DMS79 treated with DMSO at 0.1 percent for 48 hours (cell line): ENCODE data around the gene DMD.
"Not testable (repeated sequence)": the region's sequence is repeated elsewhere in the genome, so short reads cannot be mapped to it uniquely, and the experiment has no call there.

ENCODE experiments used
- DNase-seq: peaks from one replicate; lab custom pipeline; 2025; lab: John Stamatoyannopoulos, UW

The DMD gene

DNA sequence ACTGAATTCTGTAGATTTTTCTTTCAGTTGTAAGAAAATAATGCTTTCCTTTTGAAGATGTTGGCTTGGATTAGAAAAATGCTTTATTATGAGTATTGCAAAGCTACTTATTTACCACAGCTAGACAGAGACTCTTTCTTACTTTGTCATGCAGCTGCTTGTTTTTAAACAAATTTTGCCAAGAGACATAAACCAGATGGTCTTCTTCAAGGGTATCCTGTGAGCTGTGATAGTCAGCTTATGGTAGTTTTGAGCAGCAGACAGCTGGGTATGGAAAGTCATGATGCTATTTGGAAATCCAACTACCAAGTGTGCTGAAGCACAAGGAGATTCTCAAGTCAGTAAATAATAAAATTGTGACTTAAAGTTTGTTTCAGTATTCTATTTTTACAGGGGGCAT, 941.5 kb downstream of the DMD start:
- no peak for DNase-seq

DNA sequence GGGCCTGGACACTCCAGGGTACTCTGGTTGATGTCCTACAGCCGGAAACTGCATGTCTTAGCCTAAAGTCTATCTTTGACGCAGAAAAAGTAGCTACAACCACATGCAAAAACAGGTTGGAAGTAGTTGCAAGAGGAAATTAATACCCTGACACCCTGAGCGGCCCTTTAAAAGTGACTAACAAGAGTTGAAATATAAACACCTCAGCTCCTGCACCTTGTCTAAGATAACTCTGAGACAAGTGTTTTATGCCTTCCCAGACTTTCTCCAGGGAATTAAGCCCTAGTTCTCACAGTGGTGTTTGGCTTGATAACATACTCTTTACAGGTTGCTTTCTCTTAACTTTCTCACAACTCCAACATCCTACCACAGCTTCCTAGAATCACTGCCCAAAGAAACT, 943.1 kb downstream of the DMD start:
- DNase-seq, result no peak

DNA sequence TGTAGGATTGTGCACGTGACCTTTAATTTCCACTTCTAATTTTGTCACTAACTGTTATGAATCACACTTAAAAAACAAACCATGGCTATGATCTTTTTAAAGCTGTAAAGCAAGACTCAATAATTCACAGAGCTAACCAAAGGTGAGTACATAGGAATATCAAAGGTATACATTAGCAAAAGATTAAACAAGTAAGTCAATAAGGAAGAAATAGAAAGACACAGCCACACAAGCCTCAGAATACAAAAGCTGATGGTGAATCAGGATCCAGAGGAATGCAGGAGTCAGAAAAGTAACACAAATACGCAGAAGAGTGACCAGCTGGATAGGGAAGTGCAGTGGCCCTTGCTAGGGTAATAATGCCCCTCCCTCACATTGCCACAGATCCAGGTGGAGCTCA, 943.6 kb downstream of the DMD start:
- no peak for DNase-seq

DNA sequence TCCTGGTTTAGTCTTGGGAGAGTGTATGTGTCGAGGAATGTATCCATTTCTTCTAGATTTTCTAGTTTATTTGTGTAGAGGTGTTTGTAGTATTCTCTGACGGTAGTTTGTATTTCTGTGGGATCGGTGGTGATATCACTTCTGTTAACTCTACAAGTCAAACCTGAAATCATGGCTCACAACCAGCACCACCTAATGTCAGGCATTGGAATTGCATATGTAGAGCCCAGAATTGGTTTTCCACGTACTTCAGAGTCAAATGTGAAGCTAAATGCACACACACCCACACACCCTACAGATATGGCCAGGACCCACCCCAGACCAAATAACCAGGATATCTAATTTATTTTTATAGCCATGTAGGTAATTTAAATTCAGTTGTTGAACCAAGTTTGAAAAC, 964.7 kb downstream of the DMD start:
- DNase-seq, result not testable (repeated sequence)

GRCh38 chrX:32195611-32196010, 1015.7 kb downstream of the DMD start:
- DNase-seq, result no peak

DNA sequence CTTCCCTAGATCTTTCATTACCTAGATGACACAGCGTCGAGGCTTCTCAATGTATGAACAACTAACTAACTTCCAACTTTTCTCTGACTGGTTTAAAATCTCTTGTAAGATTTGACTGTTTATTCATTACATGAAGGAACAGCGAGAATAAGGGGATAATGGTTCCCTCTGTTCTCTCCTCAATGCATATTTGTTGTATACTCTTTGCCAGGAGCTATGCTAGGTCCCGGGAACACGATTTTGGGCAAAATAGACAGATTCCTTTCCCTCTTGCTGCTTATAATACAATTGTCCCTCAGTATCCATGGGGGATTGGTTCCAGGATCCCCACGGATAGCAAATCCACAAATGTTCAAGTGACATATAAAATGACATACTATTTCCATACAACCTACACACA, 1020.0 kb downstream of the DMD start:
- DNase-seq, result no peak

DNA sequence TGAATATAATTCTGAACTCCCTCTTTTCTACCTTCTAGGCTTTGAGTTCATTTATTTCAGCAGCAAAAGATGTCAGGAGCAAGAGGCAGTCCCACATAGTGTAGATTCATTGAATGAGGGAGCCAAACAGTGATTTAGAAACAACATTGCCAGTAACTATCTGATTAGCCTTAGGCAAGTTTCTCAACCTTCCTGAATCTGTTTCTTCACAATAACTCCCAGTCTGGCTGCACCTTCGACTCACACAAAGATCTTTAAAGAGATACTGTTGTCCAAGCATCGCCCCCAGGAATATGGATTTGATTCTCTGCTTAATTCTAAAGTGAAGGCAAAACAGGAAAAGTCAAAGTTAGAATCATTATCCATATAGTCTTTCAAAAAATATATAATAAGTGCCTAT, 1026.2 kb downstream of the DMD start:
- no peak for DNase-seq

DNA sequence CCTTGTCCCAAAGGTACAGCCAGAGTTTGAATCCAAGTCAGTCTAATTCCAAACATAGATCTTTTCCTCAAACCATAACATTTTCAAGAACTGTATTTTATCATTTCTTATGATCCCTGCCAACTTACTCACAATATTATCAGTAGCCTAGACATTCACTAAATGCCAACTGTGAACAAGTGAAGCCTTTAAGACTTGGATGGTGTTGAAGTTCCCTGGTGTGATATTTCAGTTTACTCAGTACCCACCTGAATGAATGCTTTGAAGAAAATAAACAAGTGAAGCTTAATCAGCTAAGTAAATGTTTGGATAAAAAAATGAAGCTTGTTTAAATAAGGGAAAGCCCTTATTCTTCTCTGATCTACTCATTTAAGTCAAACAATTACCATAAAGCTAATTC, 1028.3 kb downstream of the DMD start:
- DNase-seq, result no peak

GRCh38 chrX:32176510-32176909, 1034.8 kb downstream of the DMD start:
- DNase-seq, result no peak

- no peak for DNase-seq
These were observed 1040.9 kb downstream of the DMD start for GRCh38 chrX:32170481-32170880.

DNA sequence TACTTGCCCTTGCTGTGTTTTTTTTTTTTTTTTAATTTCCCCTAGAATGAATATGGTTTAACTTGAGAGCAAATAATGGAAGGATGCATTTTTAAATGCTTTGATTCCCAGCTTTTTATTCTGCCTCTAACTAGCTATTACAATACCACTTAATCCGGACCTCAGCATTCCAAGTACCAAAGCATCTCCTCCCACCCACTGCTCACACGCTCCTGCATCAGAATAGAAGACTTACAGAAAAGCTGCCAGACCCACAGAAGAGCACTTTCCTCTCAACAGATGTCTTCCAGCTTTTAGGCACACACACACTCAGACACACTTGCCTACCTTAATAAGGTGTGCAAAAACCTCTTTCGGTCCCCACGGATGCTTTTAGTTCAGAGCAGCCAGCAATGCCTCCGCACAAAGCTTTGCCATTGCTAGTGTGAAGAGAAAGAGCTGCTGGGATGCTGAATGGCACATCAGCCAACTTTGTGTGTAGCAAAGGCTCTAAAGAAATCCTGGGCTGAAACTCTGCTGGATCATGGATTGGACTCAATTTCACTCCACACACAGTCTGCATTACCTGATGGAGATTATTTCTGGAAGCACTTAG, 1056.2 kb downstream of the DMD start:
- DNase-seq, result no peak

DNA sequence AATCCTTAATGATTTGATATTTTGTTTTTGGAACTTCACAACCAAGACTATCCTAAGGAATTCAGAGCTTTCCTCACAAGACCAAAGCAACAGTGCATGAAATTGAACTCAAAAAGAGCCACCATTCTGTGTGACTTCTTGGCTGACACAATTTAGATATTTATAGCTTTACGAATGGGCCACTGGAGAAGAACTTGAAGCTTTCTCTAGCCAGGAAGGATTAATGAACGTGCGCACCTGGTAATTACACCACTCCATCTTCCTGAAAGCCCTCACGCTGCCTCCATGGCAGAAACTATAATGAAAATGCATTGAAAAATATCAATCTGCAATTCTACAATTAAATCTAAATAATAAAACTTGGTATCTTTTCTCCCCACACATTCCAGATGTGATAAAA, 1057.8 kb downstream of the DMD start:
- no peak for DNase-seq

DNA sequence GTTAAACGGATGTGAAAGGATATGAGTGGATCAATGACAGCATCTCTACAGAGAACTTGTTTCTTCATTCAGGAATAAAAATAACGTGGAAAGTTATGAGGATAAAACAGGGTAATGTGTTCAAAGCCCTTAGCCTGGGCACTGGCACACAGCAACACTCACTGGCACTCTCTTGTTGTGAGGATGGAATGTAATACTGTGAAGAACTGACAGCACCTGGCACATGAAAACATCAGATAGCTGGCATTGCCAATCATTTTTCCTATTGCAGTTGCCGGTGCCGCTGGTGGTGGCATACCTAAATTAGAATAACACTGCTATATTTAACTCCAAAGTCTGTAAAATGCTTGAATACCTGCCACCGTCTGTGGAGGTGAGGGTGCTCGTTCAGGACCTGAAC, 1061.2 kb downstream of the DMD start:
- DNase-seq, result no peak

GRCh38 chrX:32141841-32142240, 1069.5 kb downstream of the DMD start:
- no peak for DNase-seq

- DNase-seq, result no peak
These were observed 1071.9 kb downstream of the DMD start for GRCh38 chrX:32139476-32139875.

DNA sequence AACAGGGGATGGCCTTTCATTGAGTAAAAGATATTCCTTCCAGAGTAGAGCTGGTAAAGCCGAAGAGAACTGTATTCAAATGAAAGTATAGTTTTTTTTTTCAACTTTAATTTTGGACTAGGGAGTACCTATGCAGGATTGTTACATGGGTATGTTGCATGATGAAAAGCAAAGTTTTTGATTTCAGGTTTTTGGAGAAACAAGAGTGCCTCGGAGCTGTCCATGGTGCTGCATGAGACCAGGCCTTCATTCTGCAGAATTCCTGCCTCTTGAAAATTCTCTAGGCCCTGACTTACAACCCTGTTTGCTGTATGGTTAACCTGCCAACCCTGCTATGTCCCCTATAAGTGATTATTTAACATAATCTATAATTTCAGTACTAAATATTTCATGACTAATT, 1073.8 kb downstream of the DMD start:
- DNase-seq, result no peak

GRCh38 chrX:32126997-32127396, 1084.4 kb downstream of the DMD start:
- no peak for DNase-seq

DNA sequence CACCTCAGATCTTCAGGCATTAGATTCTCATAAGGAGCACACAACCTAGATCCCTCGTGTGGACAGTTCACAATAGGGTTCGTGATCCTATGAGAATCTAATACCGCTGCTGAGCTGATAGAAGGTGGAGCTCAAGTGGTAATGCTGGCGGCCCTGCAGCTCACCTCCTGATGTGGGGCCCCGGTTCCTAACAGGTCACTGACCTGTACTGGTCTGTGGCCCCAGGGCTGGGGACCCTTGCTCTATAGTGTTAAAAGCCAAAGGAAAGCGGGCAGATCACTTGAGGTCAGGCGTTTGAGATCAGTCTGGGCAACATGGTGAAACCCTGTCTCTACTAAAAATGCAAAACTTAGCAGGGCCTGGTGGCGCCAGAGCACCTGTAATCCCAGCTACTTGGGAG, 1092.5 kb downstream of the DMD start:
- no peak for DNase-seq

- no peak for DNase-seq
These were observed 1095.3 kb downstream of the DMD start for GRCh38 chrX:32116047-32116446.

GRCh38 chrX:32087663-32088062, 1123.7 kb downstream of the DMD start:
- no peak for DNase-seq

GRCh38 chrX:32084757-32085156, 1126.6 kb downstream of the DMD start:
- DNase-seq, result no peak

DNA sequence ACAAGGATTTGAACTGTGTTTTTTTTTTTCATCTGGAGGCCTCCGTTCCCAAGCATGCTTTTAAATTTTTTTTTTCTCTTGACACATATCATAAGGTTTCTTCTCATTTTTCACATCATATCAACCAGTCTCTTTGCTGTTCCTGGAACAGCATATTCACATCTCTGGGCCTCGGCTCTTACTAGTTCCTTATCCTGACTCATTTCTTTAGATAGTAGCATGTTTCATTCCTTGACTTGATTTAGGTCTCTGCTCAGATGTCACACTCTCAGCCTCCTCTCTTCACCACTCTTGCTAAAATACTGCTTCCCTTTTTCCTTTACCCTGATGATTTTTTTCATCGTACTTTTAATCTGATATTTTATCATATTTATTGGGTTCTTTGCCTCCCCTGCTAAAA, 1163.1 kb downstream of the DMD start:
- DNase-seq, result no peak

DNA sequence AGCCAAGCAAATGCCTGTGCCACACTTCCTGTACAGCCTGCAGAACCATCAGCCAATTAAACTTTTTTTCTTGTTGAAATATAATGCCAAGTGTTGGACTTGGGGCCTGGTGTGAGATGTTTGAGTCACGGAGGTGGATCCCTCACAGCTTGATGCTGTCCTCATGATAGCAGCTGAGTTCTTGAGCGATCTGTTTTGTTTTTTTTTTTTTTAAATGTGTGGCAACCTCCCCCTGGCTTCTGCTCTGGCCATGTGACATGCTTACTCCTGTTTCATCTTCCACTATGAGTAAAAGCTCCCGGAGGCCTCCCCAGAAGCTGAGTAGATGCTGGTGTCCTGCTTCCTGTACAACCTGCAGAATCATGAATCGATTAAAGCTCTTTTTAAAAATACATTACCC, 1166.2 kb downstream of the DMD start:
- DNase-seq, result no peak

GRCh38 chrX:32041181-32041580, 1170.2 kb downstream of the DMD start:
- DNase-seq, result no peak

DNA sequence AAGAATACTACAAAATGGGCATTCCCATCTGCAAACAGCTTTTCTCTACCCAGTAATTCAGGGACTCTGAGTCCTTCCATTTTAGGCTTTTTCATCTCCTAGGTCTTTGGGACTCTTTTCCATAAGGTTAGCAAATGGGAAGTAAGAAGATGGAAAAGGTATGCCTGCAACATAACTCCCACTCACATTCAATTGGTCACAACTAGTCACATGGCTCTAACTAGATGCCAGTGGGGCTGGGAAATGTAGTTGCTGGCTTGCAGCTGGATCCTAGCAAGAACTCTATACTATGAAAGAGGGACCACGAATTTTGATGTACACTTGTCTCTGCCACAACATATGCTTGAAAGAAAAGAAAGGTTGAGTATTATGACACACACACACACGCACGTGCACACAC, 1184.6 kb downstream of the DMD start:
- no peak for DNase-seq
